ENCODE data around the gene GABARAP. TPM values are rescaled to one million over a fixed set of nuclear protein-coding genes. Genes with fewer than 3 reads are reported as not detected.

The GABARAP gene
- polyA plus RNA-seq, 1 donor (not counting 4 experiments of a cell fraction or from before 2014, with no cell fraction given) = 271 TPM

DNA sequence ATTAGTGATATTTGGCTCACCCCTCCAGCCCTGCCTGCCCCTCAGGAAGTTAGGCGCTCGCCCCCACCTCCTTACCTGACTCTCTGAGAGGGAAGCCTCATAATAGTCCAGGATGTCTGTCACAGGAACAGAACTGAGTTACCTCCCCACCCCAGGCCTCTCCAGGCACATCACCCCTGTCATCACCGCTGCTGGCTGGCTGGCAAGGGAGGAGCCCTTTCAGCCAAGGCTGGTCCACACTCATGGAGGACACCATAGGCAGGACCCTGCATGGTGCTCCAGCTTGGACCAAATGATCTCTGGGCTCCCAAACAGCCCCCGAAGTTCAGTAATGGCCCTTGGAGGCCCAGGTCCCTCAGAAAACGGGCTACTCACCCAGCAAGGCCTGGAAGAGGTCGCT, 24.1 kb downstream of the GABARAP start:
- H3K79me2 ChIP-seq (ENCODE audit: control insufficient read depth, insufficient read depth, low read length) = peaks cover 14% of the 10 kb centered on the region
- no peak for TF ChIP-seq EZH2 (IDR thresholded peaks at IDR 0.05; ENCODE audit: low read length)
- TF ChIP-seq, protein P1, sequence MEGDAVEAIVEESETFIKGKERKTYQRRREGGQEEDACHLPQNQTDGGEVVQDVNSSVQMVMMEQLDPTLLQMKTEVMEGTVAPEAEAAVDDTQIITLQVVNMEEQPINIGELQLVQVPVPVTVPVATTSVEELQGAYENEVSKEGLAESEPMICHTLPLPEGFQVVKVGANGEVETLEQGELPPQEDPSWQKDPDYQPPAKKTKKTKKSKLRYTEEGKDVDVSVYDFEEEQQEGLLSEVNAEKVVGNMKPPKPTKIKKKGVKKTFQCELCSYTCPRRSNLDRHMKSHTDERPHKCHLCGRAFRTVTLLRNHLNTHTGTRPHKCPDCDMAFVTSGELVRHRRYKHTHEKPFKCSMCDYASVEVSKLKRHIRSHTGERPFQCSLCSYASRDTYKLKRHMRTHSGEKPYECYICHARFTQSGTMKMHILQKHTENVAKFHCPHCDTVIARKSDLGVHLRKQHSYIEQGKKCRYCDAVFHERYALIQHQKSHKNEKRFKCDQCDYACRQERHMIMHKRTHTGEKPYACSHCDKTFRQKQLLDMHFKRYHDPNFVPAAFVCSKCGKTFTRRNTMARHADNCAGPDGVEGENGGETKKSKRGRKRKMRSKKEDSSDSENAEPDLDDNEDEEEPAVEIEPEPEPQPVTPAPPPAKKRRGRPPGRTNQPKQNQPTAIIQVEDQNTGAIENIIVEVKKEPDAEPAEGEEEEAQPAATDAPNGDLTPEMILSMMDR (optimal IDR thresholded peaks at IDR 0.05 in 1 of 3, IDR thresholded peaks at IDR 0.05 in 1 of 3, conservative IDR thresholded peaks at IDR 0.05 in 1 of 3; ENCODE audit: extremely low read depth in 1 of 3, insufficient read depth in 2 of 3, low read length in 3 of 3) = no peak
- dilution Hi-C loops (cut with MboI; ENCODE audit: extremely low pct_ligation_motif_present, low sequenced_read_pairs) = no loop called here
- FAIRE-seq = no peak
- H3K4me3 ChIP-seq (ENCODE audit: control insufficient read depth in 2 of 3, extremely low read depth in 1 of 3, insufficient read depth in 2 of 3, low read depth in 1 of 3, low read length in 3 of 3) = no peak overlapping the region
- no peak for DNase-seq (ENCODE audit: low read depth, low spot score)
- H3K36me3 ChIP-seq (ENCODE audit: control insufficient read depth in 2 of 2, extremely low read depth in 1 of 2, insufficient read depth in 2 of 2, low read length in 2 of 2) = peaks cover 17 to 22% of the 10 kb centered on the region in 2 experiments
- no peaks in the 10 kb centered on the region for H3K9me1 ChIP-seq (ENCODE audit: control insufficient read depth, extremely low read depth, insufficient read depth, low read length)
- H3K9ac ChIP-seq (ENCODE audit: control insufficient read depth, extremely low read depth, insufficient read depth, low read length) = no peak overlapping the region
- peaks cover 42% of the 10 kb centered on the region for H3K4me1 ChIP-seq (ENCODE audit: control insufficient read depth, extremely low read depth, insufficient read depth, low read length)
- no peak overlapping the region for H2AFZ ChIP-seq (ENCODE audit: control insufficient read depth, low read length)
- no peak overlapping the region for H3K27ac ChIP-seq (ENCODE audit: control insufficient read depth, insufficient read depth, low read length)
- no peaks in the 10 kb centered on the region for H3K9me3 ChIP-seq (ENCODE audit: control insufficient read depth, low read depth, low read length)
- H3K4me2 ChIP-seq (ENCODE audit: control insufficient read depth, extremely low read depth, insufficient read depth, low read depth, low read length) = peak overlapping the region; percentile 62
- no peaks in the 10 kb centered on the region for H3K27me3 ChIP-seq (ENCODE audit: control insufficient read depth, extremely low read depth, insufficient read depth, low read length)
- H4K20me1 ChIP-seq (ENCODE audit: control insufficient read depth, extremely low read depth, insufficient read depth, low read length) = peaks cover 8% of the 10 kb centered on the region

DNA sequence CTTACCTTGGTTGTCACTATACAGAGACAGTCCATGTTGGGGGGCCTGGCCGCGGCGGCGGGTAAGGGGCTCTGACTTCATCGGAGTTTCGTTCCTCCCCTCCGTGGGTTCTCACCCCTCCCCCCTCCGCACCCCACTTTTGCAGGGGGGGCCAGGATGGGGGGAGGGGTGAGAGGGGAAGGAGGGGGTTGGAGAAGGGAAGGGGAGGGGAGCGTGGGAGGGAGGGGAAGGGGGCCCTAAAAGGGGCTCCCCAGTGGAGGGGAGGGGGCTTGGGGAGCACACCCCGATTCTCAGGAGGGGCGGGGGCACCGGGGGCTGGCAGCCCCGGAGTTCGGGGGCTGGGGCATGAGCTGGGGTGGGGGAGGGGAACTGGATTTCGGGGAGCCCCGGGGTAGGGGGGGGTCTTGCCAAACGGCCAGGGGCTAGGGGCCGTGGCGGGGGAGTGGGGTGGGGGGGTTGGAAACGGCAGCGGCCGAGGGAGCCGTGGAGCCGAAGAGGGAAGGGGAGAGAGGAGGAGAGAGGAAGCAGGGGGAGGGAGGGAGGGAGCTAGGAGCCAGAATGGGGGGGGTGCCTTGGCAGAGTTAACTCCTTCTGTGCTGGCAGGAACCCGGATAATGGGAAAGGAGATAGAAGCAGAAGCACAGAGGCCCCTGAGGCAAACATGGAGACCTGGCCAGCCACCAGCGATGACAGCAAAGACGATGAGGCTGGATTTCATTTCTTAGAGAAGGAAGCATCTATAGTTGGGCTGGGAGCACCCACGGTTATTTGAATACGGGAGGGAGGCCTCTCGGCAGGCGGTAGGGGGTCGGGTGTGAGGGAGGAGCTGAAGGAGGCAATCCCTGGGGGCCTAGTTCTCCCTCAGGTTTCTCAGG, 24.9 kb downstream of the GABARAP start:
- H3K27ac ChIP-seq (ENCODE audit: control insufficient read depth, insufficient read depth, low read length) = no peak overlapping the region
- peaks cover 13% of the 10 kb centered on the region for H3K79me2 ChIP-seq (ENCODE audit: control insufficient read depth, insufficient read depth, low read length)

More for the DNA sequence above, 24.9 kb downstream of the GABARAP start:
- Histone ChIP-seq H3K36me3 (ENCODE audit: control insufficient read depth in 2 of 2, extremely low read depth in 1 of 2, insufficient read depth in 2 of 2, low read length in 2 of 2) (peaks cover 9 to 14% of the 10 kb centered on the region in 2 experiments), H3K4me2 (ENCODE audit: control insufficient read depth, extremely low read depth, insufficient read depth, low read depth, low read length) (peak overlapping the region; percentile 75), H3K4me1 (ENCODE audit: control insufficient read depth, extremely low read depth, insufficient read depth, low read length) (peaks cover 40% of the 10 kb centered on the region), H3K9ac (ENCODE audit: control insufficient read depth, extremely low read depth, insufficient read depth, low read length) (peak overlapping the region; percentile 39), H3K27me3 (ENCODE audit: control insufficient read depth, extremely low read depth, insufficient read depth, low read length) (no peaks in the 10 kb centered on the region), H4K20me1 (ENCODE audit: control insufficient read depth, extremely low read depth, insufficient read depth, low read length) (peaks cover 6% of the 10 kb centered on the region), H3K4me3 (ENCODE audit: control insufficient read depth in 2 of 3, extremely low read depth in 1 of 3, insufficient read depth in 2 of 3, low read depth in 1 of 3, low read length in 3 of 3) (peak overlapping the region; percentile 19 to 73 (median 35)), H3K9me1 (ENCODE audit: control insufficient read depth, extremely low read depth, insufficient read depth, low read length) (no peaks in the 10 kb centered on the region), H2AFZ (ENCODE audit: control insufficient read depth, low read length) (peak overlapping the region; percentile 47), H3K9me3 (ENCODE audit: control insufficient read depth, low read depth, low read length) (no peaks in the 10 kb centered on the region)
- FAIRE-seq (no peak), DNase-seq (ENCODE audit: low read depth, low spot score) (no peak)
- dilution Hi-C loops (cut with MboI; ENCODE audit: extremely low pct_ligation_motif_present, low sequenced_read_pairs) = no loop called here
- TF ChIP-seq, protein P1 (optimal IDR thresholded peaks at IDR 0.05 in 1 of 3, IDR thresholded peaks at IDR 0.05 in 1 of 3, conservative IDR thresholded peaks at IDR 0.05 in 1 of 3; ENCODE audit: extremely low read depth in 1 of 3, insufficient read depth in 2 of 3, low read length in 3 of 3) = no peak
- no peak for TF ChIP-seq EZH2 (IDR thresholded peaks at IDR 0.05; ENCODE audit: low read length)
